ENCODE data around the gene CD300LB.
"Not testable (repeated sequence)": the region's sequence is repeated elsewhere in the genome, so short reads cannot be mapped to it uniquely, and the experiment has no call there.

CD300LB gene

GRCh38 chr17:74497471-74497870 is 33.8 kb downstream of the CD300LB start:
- no peak for DNase-seq

GRCh38 chr17:74493331-74493833 is 37.9 kb downstream of the CD300LB start:
- DNase-seq, result peak in 44 of 56 donors; percentile 6 to 81 (median 31)

GRCh38 chr17:74491626-74492025 is 39.6 kb downstream of the CD300LB start:
- DNase-seq, result no peak

GRCh38 chr17:74490716-74491115 is 40.6 kb downstream of the CD300LB start:
- DNase-seq, result no peak

GRCh38 chr17:74488276-74488675 is 43.0 kb downstream of the CD300LB start:
- not testable (repeated sequence) for DNase-seq

- DNase-seq, result no peak
Measured at GRCh38 chr17:74485841-74486240, 45.4 kb downstream of the CD300LB start.

- DNase-seq, result no peak
Measured at GRCh38 chr17:74485022-74485743, 46.1 kb downstream of the CD300LB start.

GRCh38 chr17:74484066-74484465 is 47.2 kb downstream of the CD300LB start:
- no peak for DNase-seq

- no peak for DNase-seq
Measured at GRCh38 chr17:74481621-74482020, 49.7 kb downstream of the CD300LB start.

GRCh38 chr17:74480290-74480689 is 51.0 kb downstream of the CD300LB start:
- no peak for DNase-seq

- DNase-seq, result peak in 5 of 56 donors; percentile 6 to 41 (median 17)
Measured at GRCh38 chr17:74478420-74479100, 52.7 kb downstream of the CD300LB start.

GRCh38 chr17:74477411-74477810 is 53.9 kb downstream of the CD300LB start:
- DNase-seq, result no peak

GRCh38 chr17:74475189-74475588 is 56.1 kb downstream of the CD300LB start:
- DNase-seq, result no peak

- DNase-seq, result no peak
Measured at GRCh38 chr17:74474043-74474792, 57.1 kb downstream of the CD300LB start.

GRCh38 chr17:74473294-74473693 is 58.0 kb downstream of the CD300LB start:
- DNase-seq, result no peak

GRCh38 chr17:74472890-74473289 is 58.4 kb downstream of the CD300LB start:
- no peak for DNase-seq

- DNase-seq, result no peak
Measured at GRCh38 chr17:74471341-74471740, 59.9 kb downstream of the CD300LB start.
